Germinal center (tissue), 1 donor: ENCODE results near the gene CEP170.
"Not testable (repeated sequence)": the region's sequence is repeated elsewhere in the genome, so short reads cannot be mapped to it uniquely, and the experiment has no call there.

Experiments
- DNase-seq: peaks from one replicate; pipeline ENCODE4 v3.0.0; 2012; ENCODE audit warnings: mixed read lengths, low spot score

CEP170 gene

DNA sequence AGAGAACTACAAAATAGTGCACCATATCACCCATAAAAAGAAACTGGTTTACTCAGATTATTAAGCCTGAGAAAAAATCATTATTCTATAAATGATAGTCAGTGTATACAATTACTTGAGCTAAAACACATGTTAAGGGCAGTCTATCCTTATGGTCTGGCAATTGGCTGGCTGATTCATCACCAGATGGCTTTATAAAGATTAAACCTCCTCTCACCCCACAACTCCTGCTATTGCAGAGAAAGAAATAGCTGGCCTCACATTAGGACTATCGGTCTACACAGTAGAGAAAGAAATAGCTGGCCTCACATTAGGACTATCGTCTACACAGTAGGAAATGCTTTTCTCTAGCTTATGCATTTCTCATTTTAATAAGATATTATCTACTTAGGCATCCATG, 21.2 kb downstream of the CEP170 start:
- DNase-seq: no peak

DNA sequence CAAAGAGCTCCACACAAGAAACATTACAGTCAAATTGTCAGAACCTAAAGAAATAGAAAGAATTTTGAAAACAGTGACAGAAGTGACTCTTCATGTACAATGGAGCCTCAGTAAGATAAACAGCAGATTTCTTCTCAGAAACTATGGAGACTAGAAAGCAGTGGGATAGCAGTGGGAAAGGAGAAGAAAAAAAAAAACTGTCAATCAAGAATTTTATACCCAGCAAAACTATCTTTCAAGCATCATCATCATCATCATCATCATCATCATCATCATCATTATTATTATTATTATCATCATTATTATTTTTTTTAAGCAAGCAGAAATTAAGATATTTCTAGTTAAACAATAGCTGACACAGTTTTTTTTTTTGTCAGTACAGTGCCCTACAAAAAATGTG, 24.2 kb downstream of the CEP170 start:
- DNase-seq: no peak

DNA sequence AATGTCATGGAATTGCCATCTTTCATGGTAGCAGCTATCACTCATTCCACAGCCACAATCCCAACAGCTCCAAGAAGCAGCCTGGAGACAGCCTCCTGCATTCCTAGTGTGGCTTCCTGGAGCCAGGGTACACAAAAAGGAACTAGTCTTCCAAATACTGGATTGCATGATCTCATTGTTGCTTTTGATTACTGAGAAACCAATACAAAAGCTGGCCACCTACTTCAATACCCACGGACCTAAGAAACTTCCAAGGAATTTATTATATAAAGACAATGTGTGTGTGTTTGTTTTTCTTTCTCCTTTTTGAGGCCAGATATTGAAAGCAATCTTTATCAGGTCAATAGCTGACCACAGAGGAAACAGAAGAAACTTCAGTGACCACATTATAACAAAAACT, 25.6 kb downstream of the CEP170 start:
- DNase-seq: no peak

DNA sequence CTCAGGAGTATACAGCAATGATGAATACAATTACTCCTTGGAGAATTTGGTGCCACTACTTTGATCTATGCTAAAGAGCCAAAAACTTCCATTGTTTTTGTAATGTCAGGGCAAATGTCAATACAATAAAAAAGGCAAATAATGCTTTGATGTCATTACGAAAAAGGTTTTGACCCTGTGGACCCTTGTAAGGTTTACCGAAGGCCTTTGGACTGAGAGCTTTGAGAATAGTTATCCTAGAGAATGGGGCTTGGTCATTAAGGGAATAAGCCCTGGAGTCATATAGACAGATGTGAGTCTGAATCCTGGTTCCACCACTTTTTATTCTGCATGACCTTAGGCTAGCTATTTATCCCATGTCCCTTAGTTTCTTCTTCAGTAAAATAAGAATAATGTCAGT, 27.5 kb downstream of the CEP170 start:
- no peak for DNase-seq

DNA sequence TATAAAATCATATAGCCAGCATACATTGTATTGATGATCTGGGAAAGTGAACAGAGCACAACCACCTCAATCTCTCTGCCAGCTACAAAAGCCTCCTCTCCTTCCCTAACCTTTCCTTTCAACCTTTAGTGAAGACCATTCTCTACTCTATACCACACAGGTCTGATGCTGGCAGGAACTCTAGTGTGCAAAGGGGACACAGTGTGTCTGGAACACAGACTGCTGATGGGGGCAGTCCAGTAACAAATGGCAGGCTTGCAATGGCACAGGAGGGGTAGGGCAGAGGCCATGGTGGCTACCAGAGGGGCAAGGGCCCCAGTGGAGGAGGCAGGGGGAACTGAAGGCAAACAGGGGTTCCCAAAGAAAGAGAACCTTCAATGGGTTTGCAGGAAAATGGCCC, 37.0 kb downstream of the CEP170 start:
- DNase-seq: no peak

DNA sequence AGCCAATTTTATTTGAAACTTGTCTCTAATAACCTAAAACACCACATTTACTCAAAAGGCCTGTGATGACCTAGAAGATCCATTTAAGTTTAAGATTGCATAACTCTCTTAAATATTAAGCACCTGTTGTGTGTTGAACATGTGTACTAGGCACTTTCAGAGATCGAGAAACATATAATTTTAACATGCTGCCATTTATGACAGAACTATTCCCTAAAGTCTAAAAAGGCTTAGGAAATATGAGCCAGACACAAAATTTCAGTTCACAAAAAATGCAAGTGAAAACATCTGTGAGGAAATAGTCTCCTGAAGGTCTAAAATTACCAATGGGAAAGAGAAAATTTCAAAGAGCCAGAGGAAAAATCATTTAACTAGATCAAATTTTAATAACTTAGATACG, 37.7 kb downstream of the CEP170 start:
- no peak for DNase-seq

DNA sequence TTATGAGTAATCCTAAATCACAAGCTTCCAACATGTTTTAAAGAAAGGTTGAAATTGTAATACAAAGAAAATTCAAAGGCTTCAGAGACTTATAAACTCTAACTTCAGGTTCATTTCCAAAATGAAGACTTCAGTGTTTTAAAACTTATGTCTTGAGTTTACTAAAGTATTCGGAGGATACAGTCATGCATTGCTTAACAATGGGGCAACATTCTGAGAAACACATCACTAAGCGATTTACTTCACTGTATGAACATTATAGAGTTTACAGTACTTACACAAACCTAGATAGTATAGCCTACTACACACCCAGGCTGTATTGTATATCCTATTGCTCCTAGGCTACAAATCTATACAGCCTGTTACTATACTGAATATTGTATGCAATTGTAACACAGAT, 38.3 kb downstream of the CEP170 start:
- DNase-seq: no peak

DNA sequence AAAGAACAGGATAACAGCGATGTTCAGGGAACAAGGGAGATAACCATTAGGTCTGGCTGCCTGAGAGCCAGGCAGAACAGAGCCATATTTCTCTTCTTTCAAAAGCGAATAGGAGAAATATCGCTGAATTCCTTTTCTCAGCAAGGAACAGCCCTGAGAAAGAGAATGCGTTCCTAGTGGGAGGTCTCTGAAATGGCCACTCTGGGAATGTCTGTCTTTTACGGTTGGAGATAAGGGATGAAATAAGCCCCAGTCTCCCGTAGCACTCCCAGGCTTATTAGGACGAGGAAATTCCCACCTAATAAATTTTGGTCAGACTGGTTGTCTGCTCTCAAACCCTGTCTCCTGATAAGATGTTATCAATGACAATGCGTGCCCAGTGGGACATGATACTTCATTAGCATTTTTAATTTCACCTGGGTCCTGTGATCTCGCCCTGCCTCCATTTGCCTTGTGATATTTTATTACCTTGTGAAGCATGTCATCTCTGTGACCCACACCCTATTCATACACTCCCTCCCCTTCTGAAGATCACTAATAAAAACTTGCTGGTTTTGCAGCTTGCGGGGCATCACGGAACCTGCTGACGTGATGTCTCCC, 39.7 kb downstream of the CEP170 start:
- not testable (repeated sequence) for DNase-seq

DNA sequence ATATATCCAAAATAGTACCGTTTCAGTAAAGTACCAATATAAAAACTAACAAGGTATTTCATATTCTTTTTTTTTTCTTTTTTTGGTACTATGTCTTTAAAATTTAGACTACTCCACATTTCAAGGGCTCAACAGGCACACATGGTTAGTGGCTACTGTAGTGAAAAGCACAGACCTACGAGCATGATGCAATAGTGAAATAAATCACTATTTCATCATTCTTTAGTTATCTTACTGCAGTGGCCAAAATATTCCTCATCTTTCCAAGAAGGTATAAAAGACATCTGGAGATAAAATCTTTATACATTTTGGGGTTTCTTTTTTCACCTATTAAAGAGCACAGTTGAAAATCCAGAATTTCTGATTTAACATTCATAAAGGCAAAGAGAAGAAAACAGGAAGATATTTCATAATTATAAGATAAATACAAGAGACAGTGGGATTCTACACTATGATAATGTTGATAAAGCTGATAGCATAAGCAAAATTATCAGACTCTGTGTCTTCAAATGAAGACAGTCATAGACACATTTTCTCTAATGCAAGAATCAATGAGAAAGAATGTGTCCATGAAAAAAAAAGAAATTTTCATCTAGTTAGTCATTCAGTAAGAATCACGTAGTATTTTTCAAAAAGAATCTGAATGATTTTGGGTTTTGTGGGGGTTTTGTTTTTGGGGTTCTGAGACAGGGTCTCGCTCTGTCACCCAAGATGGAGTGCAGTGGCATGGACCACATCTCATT, 41.9 kb downstream of the CEP170 start:
- DNase-seq: no peak

DNA sequence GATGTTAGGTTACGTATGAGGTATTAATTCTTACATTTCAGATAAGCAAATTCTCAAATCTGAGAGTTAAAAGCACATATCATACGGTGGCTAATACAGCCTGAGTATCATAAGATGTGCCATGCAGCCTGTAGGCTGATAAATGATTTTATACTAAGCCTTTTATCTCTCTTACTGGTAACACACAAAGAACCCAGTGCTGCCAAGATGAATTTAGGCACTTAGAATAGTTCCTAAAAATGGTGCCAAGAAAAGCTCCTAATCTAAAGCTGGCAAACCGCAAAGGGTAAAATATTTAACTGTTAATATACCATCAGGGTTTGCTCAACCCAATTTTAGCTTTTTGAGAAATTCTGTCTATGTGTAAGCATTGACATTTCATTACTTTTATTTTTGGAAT, 43.1 kb downstream of the CEP170 start:
- not testable (repeated sequence) for DNase-seq

DNA sequence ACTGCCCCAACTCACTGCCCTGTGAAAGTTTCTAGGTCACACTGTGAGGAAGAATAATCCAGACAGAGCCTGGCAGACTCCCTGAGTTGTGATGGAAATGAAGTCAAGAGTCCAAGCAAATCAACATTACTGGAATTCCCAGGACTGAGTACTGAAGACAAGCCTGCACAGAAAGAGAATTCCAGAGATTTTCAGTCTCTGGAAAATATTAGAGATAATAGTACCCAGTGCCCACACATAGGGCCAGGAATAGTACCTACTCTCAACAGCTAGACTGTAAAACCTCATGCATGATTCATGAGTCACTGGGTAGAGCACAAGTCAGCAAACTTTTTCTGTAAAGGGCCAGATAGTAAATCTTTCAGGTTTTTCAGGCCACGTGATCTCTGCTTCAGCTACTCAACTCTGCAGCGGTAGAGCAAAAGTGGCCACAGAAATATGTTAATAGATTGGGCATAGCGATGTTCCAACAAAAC, 50.0 kb downstream of the CEP170 start:
- DNase-seq: not testable (repeated sequence)

DNA sequence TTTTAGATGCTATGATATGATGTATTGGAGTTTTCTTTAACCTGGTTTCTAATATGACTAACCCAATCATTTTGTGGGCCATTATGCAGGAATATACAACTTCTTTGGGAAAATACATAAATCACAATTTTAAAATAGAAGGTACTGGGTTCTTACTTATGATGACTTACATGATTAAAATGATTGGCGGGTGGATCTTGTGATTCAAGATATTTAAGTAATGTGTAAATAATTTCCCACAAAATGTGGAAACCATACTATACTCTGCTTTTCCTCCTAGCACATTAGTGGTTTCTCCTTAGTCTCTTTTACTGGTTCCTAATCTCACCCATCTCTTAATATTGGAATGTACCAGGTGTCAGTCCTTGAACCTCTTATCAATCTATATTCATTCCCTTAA, 50.7 kb downstream of the CEP170 start:
- not testable (repeated sequence) for DNase-seq

DNA sequence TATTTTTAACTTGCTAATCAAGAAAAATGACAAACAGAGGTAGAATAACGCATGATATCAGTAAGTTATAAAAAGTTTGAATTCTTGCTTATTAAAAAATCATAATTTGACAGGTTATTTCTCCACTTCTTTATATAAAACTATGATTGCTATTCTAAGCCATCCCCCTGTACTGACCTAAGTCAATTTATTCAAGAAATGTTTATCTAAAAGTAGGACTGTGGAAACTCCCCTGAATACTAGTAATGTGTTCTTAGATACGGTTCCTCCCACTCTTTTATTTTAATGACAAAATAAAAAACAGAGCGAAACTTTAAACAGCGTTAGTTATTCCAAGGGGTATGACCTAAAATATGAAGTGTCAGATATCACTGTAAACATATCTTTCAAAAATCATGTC, 51.9 kb downstream of the CEP170 start:
- not testable (repeated sequence) for DNase-seq

DNA sequence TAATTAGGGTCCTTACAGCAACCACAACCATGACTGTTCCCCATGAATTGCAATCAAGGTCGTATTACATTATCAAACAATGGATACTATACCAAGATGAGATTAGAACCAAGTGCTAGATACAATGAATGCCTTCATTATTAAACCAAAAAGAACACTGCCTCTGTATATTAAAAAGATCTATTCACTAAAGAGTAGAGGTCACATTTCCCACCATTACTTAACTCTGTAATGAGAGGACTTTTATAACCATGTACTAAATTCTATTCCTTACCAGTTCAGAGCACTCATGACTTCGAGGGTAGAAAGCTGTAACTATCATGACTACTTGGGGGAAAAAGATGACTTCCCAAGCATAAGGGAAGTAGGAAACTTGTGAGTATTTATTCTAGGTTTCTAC, 53.8 kb downstream of the CEP170 start:
- DNase-seq: not testable (repeated sequence)

DNA sequence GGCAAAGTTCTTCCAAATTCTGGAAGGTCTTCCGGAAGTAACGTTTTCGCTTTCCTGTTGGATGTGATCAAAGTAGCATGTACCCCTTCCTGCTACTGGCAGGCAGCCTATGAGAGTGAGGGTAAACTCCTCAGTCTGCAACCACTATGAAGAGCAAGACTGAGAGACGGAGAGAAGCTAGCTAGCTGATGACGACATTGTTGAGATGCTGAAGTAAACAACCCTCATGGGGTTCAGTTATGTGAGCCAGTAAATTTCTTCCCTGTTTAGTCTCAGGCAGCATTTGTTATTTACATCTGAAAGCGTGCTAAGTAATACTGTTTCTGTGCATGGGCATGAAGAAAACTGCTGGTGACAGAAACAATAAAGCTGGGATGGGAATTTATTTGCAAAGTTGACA, 57.6 kb downstream of the CEP170 start:
- not testable (repeated sequence) for DNase-seq

DNA sequence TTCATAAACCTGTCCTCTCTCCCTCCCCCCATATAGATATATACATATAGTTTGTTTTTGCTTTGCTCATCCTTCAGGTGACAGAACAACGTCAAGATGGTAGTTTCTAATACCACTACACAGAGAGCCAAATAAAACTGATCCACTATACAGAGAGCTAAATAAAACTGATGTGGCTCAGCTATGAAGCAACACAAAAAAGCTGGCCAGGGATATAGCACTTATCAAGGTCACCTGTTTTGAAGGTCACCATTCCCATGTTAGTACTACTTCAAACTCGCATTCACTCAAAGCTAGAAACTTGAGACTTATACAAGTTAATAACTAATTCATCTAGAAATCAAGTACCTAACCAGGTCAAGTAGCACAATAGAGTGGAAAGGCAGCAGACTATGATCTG, 61.8 kb downstream of the CEP170 start:
- not testable (repeated sequence) for DNase-seq

DNA sequence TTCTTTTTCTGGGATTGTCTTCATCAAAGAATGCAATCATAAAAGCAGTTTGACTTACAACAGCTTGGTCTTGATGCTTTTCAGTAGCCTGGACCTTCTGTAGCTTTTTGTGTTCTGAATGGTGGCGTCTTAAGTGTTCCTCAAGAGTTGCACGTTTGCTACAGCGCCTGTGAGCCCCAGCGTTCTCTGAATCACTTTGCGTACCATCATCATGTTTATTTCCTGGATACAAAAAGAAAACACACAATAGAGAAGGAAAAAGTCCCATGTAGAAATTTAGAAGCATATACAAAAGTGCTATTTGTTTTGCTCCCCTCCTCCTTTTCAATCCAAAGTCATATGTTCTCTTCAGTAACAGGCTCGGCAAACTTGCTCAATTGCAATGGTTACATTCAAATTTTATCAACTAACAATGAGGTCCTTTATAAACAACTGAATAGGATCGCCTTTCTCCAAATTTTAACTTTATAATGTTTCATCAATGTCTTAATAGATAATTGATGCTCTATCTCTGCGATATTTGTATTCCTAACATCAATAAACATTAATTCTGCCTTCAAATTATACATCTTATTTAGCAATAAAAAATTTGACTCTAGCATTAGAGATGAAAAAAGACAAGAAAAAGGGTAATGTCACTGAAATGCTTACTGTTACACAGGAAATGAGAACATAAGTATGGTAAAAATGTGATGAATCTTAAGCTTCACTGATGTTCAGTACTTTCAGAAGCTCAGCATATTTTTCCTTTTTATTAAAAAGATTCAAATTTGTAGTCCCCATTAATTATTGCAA, 68.7 kb downstream of the CEP170 start:
- DNase-seq: not testable (repeated sequence)

DNA sequence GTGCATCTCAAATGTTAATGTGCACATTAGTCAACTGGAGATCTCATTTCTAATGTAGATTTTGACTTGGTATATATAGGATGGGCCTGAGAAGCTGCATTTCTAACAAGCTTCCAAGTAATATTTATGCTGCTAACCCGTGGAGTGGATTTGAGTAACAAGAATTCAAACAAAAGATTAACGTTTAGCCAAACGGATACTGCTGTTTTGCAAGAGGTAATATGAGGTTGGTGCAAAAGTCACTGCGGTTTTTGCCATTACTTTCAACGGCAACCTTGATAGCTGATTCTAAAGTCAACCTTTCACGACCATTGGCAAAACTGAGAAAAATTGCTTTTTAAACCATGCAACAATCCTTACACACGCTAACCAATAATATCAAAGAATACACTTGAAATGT, 70.3 kb downstream of the CEP170 start:
- not testable (repeated sequence) for DNase-seq

DNA sequence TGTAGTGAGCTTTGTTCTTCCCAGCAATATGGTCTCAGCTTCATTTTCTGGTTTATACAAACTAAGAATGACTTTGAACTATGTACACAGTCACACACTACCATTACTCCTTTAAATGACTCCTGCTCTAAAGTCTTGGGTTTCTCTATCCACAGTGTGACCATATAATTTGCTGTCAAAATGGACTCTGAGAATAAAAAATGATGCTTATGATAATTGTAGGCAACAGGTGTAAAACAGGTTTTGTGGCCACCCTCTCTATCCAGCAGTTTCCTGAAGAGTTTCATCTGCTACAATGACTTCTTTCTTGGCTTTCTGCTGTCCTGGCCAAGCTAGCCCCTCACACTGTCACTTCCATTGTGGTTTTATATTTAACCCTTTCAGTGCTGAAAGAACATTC, 71.4 kb downstream of the CEP170 start:
- DNase-seq: not testable (repeated sequence)

DNA sequence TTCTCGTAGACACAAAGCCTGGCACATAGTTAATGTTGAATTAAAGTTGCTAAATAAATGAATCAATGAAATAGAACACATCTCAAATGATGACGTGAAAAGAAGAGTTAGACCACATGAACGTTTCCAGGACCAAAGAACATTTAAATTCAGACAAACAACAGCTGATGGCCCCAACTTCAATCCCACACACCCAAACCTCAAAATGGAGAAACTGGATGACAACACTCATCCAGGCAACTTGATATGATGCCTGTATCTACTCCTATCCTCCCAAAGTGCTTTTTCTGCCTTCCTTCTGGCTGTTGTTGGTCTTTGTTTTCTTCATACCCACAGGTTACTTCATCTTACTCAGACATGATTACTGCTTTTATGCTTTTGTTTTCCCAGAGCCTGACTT, 71.9 kb downstream of the CEP170 start:
- not testable (repeated sequence) for DNase-seq

DNA sequence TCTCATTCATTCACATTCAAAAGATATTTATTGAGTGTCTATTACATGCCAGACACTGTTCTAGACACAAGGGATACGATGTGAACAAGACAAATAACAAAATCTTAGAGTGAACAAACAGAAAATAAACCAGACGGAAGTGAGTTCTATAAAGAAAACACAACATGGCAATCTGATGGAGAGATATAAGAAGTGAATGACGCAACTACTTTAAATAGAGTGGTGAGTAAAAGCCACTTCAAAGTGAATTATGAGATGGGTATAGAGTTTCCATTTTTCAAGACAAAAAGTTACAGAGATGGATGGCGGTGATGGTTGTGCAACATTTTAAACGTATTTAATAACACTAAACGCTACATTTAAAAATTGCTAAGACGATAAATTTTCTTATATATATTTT, 75.4 kb downstream of the CEP170 start:
- no peak for DNase-seq

DNA sequence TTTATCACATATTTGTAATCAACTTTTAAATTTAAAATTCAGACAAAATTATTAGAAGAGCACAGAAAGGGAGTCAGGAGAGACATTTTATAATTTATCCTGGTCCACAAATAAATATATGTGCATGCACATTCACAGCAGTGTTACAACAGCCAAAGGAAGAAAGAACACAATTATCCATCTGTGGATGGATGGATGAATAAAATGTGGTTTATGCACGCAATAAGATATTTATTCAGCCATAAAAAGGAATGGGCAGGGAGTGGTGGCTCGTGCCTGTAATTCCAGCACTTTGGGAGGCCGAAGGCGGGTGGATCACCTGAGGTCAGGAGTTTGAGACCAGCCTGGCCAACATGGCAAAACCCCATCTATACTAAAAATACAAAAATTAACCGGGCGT, 77.3 kb downstream of the CEP170 start:
- not testable (repeated sequence) for DNase-seq
